HG03064 (cell line): ENCODE results near the gene CDK14.
"Not testable (repeated sequence)": the region's sequence is repeated elsewhere in the genome, so short reads cannot be mapped to it uniquely, and the experiment has no call there.

Experiments
- ATAC-seq: cut with Tn5 transposase; IDR thresholded peaks from one replicate; pipeline ENCODE4 v1.9.1; 2021; ENCODE audit warnings: low read depth; ENCODE audit not compliant: unreplicated experiment

CDK14 gene

DNA sequence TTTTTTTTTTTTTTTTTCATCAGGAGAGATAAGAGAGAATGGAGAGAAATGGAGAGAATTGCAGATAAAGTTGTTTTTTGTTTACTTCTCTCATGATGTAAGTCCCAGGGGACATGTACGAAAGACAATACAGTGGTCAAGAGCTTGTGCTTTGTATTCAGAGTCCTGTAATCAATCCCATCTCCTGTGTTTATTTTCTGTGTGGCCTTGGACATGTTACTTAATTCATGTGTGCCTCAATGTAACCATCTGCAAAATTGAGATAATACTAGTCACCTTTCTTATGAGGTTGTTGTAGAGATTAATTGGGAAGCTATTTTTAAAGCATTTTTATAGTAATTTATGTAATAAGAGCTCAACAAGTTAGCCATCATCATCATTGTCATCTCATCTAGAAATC is 117.5 kb downstream of the CDK14 start:
- ATAC-seq = no peak

DNA sequence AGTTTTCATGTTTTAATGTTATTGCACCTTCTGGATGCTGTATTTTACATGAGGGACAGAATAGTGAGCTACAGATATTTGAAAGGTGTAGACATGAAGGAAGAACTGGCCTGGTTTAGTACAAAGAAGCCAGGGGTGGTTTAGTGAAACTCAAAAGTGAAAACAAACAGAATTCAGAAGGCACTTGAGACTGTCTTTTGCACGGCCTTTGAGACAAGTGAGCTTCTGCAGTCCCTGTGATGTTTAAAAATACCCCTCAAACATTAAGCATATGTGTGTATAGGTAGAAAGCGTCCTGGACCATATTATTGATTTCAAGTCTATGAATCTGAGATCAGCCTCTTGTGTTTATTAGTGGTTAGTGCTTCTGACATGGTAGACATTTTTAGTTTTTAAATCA is 118.9 kb downstream of the CDK14 start:
- peak; percentile 58 for ATAC-seq

DNA sequence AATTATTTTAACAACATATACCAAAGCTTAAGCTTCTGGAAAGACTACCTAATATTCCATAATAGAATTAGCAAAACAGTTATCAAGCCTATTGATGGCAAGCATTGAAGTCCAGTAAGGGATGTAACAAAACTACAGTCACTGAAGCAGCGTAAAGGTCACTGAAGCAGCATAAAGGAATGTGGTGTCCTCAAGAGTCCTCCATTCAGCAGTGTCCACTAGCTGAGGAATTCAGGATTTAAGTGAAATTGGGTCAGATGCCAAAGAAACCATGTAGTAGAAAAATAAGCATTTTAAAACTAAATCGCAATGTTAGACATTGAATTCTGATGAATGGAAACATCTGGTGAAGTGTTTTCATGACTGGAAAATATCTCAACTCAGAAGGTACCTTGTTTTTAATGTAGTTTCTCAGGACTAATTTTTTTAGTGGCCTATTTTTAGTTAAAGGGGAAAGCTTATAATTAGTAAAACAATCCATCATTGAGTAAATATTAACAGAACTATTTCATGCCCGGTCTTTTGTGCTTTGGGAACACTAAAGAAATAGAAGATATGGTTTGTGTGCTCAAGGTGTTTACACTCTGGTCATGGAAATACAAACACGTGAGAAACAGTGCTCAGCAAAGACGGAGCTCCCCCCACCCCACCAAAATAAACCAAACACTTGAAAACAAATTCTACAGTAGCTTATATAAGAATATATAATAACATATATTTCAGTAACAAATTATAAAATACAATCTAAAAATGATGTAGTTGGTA is 121.4 kb downstream of the CDK14 start:
- ATAC-seq = no peak

DNA sequence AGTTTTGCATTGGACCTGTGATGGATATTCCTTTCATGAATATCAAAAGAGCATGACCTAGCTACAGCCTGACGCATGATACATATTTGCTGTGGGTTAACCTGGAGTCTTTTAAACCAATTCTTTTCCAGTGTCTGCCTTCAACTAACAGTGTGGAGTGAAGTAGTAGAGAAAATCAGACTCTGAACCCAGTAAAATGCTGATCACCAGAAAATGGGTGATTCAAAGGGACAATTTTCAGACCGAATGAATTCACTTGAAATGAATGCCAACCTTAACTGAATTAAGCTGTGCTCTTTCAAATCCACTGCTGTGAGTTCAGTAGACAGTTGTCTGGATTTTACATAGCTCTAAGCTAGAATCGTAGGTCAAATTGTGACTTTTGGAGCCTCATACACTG is 123.0 kb downstream of the CDK14 start:
- no peak for ATAC-seq

- ATAC-seq = no peak
These were observed 125.1 kb downstream of the CDK14 start for GRCh38 chr7:90720984-90721760.

GRCh38 chr7:90721869-90722431 is 125.8 kb downstream of the CDK14 start:
- no peak for ATAC-seq

- ATAC-seq = no peak
These were observed 127.1 kb downstream of the CDK14 start for GRCh38 chr7:90723233-90723632.

DNA sequence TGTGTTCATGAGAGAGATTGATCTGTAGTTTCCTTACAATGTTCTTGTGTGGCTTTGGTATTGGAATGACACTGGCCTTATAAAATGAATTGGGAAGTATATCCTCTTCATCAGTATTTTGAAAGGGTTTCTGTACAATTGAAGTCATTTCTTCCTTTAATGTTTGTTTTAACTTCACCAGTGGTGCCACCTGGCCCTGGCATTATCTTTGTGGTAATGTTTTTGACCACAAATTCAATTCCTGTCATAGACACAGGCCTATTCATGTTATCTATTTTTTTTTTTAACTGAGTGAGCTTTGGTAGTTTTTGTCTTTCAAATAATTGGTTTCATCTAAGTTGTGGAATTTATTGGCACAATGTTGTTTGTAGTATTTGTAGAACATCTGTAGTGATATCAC is 127.7 kb downstream of the CDK14 start:
- no peak for ATAC-seq

DNA sequence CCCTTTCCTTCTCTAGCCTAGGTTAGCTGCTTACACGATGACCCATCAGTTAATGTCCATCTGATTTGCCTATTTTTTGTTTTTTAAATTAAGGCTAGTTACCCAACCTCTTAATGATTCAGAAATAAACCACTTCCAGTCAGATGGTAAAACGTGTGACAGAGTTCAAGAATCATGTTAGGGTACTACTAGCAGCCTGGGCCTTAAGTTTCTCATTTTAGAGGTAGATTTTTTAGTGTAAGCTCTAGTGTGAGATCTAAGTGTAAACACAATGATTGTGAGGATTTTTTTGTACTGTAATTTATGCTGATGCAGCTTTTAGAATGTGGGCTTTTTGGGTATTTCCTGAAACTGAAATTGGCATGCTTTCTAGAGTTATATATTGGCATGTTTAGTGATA is 130.0 kb downstream of the CDK14 start:
- no peak for ATAC-seq

DNA sequence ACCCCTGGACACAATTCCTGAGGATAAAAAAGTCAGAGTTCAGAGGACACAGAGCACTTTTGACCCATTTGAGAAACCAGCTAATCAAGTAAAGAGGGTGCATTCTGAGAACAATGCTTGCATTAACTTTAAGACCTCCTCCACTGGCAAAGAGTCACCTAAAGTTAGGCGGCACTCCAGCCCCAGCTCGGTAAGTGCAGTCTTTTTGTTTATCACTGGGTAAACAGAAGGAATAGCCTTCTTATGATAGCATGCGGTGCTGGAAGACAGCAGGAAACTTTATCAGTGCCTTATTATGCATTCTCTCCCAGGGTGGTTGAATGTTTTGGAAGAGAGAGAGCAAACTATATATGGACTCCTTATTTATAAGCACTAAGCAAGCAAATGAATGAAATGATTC is 130.5 kb downstream of the CDK14 start:
- no peak for ATAC-seq

DNA sequence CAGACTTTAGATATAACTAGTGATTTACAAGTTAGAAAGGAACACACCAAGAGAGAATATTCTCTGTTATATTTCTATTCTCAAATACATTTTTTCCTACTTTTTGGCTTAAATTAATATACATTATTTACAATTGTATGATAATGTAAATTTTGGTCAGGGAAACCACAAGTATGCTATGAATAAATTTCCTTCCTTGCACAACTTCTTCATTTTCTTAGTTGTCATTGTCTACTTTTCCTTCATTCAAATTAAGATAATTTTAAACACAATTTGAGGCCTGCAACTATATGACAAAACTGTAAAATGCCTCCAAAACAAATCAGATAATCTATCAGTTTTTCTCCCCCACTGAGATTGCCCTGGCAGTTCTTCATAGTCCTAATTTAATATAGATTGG is 131.3 kb downstream of the CDK14 start:
- ATAC-seq = no peak

GRCh38 chr7:90728568-90728967 is 132.4 kb downstream of the CDK14 start:
- ATAC-seq = peak; percentile 58

- ATAC-seq = not testable (repeated sequence)
These were observed 139.6 kb downstream of the CDK14 start for GRCh38 chr7:90735611-90736280.

DNA sequence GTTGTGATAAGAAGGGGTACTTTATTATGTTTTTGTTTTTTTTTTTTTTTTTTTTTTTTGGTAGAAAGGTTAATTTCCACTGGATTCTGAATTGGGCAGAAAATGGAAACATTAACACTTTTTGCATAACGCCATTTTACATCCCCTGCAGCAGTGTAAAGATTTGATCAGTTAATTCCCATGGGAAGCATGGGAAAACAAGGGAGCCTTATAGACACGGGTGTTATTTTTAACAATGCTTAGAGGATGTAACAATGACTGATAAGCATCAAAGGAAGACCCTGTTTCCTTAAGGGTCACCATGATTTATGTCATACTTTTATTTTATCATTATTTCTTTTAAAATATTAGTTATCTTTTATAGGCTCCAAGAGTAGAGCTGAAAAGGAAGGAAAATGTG is 140.2 kb downstream of the CDK14 start:
- ATAC-seq = no peak

GRCh38 chr7:90736968-90737939 is 141.1 kb downstream of the CDK14 start:
- peak; percentile 83 for ATAC-seq

DNA sequence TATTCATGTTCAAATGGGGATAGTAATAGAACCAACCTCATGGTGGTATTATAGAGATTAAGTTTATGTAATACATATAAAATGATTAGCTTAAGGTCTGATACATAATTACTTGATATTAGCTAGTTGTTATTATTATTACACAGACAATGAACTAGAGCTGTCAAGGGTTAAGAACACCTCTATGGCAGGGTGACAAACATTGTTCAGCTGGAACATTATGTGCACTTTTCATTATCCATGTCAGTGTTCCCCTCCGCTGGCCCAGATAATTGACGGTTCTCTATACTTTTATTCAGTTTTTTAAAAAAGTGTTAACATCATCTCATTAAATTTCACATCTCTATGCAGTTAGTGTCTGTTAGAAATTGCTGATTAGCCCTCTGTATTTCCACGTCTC is 142.1 kb downstream of the CDK14 start:
- no peak for ATAC-seq

- no peak for ATAC-seq
These were observed 143.6 kb downstream of the CDK14 start for GRCh38 chr7:90739716-90740115.

GRCh38 chr7:90740386-90740785 is 144.3 kb downstream of the CDK14 start:
- ATAC-seq = no peak

DNA sequence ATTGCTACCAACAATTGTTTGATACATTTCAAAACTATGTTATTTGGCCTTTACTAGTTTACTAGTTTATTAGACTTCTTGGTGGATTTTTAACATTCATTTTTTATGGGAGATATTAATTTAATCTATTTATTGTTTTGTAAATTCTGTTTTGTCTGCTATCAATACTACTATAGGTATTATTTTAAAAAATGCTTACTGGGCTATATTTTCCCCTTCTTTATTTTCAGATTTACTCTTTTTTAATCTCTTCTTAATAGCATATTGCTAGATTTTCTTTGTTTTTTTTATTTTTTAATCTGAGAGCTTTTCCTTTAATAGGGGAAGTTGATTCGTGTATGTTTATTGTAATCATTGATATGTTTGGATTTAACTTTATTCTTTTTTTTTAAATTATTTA is 147.5 kb downstream of the CDK14 start:
- no peak for ATAC-seq

DNA sequence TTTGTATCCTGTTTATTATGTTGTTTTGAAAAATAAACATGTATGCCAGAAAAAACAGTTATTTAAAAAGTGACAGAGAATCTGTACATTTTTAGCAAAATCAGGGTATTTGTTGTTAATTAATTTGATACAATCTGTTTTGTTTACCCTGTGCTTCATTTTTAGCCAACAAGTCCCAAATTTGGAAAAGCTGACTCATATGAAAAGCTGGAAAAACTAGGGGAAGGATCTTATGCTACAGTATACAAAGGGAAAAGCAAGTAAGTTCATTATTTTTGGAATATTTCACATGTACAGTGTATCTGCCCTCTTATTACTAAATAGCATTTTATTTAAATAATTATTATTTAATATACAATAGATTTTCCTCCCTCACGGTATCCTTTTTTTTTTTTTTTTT is 151.4 kb downstream of the CDK14 start:
- no peak for ATAC-seq
